Progenitor cell of endocrine pancreas (in vitro differentiated cells): ENCODE results near the gene C1orf21. TPM values are rescaled to one million over a fixed set of nuclear protein-coding genes. Genes with fewer than 3 reads are reported as not detected.

Source experiments
- DNase-seq: peaks from one replicate; pipeline ENCODE4 v3.0.0; 2021; ENCODE audit warnings: low spot score; ENCODE audit not compliant: unreplicated experiment
- H3K27ac Mint-ChIP-seq: 2 replicates; pipeline ENCODE4 v1.8.0; 2021; ENCODE audit warnings: mild to moderate bottlenecking, moderate library complexity, mixed read lengths
- H3K27me3 Mint-ChIP-seq: 2 replicates; pipeline ENCODE4 v1.8.0; 2021; ENCODE audit warnings: mixed read lengths
- H3K36me3 Mint-ChIP-seq: 2 replicates; pipeline ENCODE4 v1.8.0; 2022; ENCODE audit warnings: mixed read lengths; ENCODE audit not compliant: insufficient read depth
- H3K4me1 Mint-ChIP-seq: 2 replicates; pipeline ENCODE4 v1.8.0; 2021; ENCODE audit warnings: low read depth, mixed read lengths
- H3K4me3 Mint-ChIP-seq: 2 replicates; pipeline ENCODE4 v1.8.0; 2021; ENCODE audit warnings: low read depth, mild to moderate bottlenecking, moderate library complexity, mixed read lengths
- H3K9me3 Mint-ChIP-seq: 2 replicates; pipeline ENCODE4 v1.8.0; 2021; ENCODE audit warnings: low read depth, mixed read lengths
- CTCF ChIP-seq: fragments of 200-600 bp; sonication (generic); IDR thresholded peaks from one replicate; pipeline ENCODE4 v1.5.0; 2021; ENCODE audit warnings: antibody characterized with exemption, mild to moderate bottlenecking; ENCODE audit not compliant: unreplicated experiment
- total RNA-seq: library from RNA; stranded (reverse); gene quantifications from 2 replicates; pipeline ENCODE4 v1.2.1, GENCODE V29; 2021

The C1orf21 gene
- total RNA-seq, 1 donor from 2014 or later, result 10.0 TPM

- Mint-ChIP-seq H3K9me3 (peaks cover 2% of the 10 kb centered on the region), H3K4me1 (peaks cover 7% of the 10 kb centered on the region), H3K27me3 (no peaks in the 10 kb centered on the region), H3K4me3 (no peak overlapping the region), H3K36me3 (no peaks in the 10 kb centered on the region), H3K27ac (no peak overlapping the region)
- no peak for TF ChIP-seq CTCF
- no peak for DNase-seq
These were observed 172.4 kb downstream of the C1orf21 start for GRCh38 chr1:184559117-184559713.

DNA sequence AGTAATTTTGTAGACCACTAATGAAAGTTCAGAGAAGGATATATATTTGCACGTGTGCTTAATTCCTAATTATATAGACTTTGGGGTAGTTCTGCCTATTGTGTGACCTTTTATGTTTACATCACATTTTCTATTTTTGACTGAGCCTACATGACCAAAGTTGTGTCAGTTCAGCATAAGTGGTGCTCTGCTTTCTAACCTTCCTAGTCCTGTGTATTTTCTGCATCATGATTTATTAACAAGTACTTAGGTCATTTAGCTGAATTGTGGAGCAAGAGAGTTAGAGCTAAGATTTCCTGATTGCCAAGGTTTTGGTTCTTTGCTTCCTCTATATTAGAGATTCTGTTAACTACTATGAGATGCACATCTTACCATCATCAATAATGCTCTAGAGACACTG, 176.0 kb downstream of the C1orf21 start:
- peaks cover 2% of the 10 kb centered on the region for H3K9me3 Mint-ChIP-seq
- no peaks in the 10 kb centered on the region for H3K36me3 Mint-ChIP-seq
- no peak for TF ChIP-seq CTCF
- no peak overlapping the region for H3K4me3 Mint-ChIP-seq
- no peak overlapping the region for H3K27ac Mint-ChIP-seq
- H3K4me1 Mint-ChIP-seq, result peaks cover 2% of the 10 kb centered on the region
- H3K27me3 Mint-ChIP-seq, result no peaks in the 10 kb centered on the region
- no peak for DNase-seq

DNA sequence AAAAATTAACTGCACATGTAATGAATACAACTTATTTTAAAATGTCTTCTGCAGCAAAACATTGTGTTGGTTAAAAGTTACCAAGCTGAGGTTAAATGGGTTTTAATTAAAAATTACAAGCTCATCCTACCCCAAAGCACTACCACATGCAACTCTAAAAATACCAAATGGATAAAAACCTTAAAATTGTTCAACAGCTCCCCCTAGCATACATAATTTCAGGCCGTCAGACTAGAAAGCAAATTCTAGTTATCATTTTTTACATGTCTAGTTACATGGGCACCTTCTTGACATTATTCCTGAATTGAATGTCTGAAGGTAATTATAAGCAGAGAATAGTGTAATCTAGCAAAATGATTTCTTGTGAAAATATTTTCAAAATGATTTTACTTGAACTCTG, 176.5 kb downstream of the C1orf21 start:
- Mint-ChIP-seq H3K27ac (no peak overlapping the region), H3K36me3 (no peaks in the 10 kb centered on the region), H3K9me3 (no peaks in the 10 kb centered on the region), H3K4me1 (peaks cover 2% of the 10 kb centered on the region), H3K4me3 (no peak overlapping the region), H3K27me3 (no peaks in the 10 kb centered on the region)
- no peak for DNase-seq
- TF ChIP-seq CTCF, result peak; percentile 35

GRCh38 chr1:184567009-184567408, 180.2 kb downstream of the C1orf21 start:
- no peak for DNase-seq
- no peak overlapping the region for H3K27ac Mint-ChIP-seq
- H3K4me3 Mint-ChIP-seq, result no peak overlapping the region
- H3K27me3 Mint-ChIP-seq, result no peaks in the 10 kb centered on the region
- peaks cover 2% of the 10 kb centered on the region for H3K4me1 Mint-ChIP-seq
- H3K9me3 Mint-ChIP-seq, result no peaks in the 10 kb centered on the region
- no peak for TF ChIP-seq CTCF
- H3K36me3 Mint-ChIP-seq, result no peaks in the 10 kb centered on the region

- TF ChIP-seq CTCF, result no peak
- Mint-ChIP-seq H3K36me3 (no peaks in the 10 kb centered on the region), H3K9me3 (no peaks in the 10 kb centered on the region), H3K27me3 (no peaks in the 10 kb centered on the region), H3K27ac (no peak overlapping the region), H3K4me3 (no peak overlapping the region), H3K4me1 (peaks cover 2% of the 10 kb centered on the region)
- no peak for DNase-seq
These were observed 180.8 kb downstream of the C1orf21 start for GRCh38 chr1:184567637-184568036.
